Colonic mucosa (tissue), 4 donors: ENCODE measurements around the gene SPOP. TPM values are rescaled to one million over a fixed set of nuclear protein-coding genes. Genes with fewer than 3 reads are reported as not detected.

ENCODE experiments used
- DNase-seq: peaks from one replicate; pipeline ENCODE4 v3.0.0-alpha.2; 2020
- H3K27ac ChIP-seq: fragments of 200-600 bp; one replicate; pipeline ENCODE4 v1.8.0; 2021
- H3K27me3 ChIP-seq: fragments of 200-600 bp; one replicate; pipeline ENCODE4 v1.8.0; 2021
- H3K36me3 ChIP-seq: fragments of 200-600 bp; one replicate; pipeline ENCODE4 v1.8.0; 2021
- H3K4me1 ChIP-seq: fragments of 200-600 bp; one replicate; pipeline ENCODE4 v1.8.0; 2021; ENCODE audit warnings: mild to moderate bottlenecking
- H3K4me3 ChIP-seq: fragments of 200-600 bp; one replicate; pipeline ENCODE4 v1.8.0; 2021
- H3K9ac ChIP-seq, 2 donors: one replicate each; pipeline ENCODE4 v1.7.0; 2013; ENCODE audit warnings: control low read depth in 2 of 2, low read depth in 2 of 2, low read length in 2 of 2
- H3K9me3 ChIP-seq: fragments of 200-600 bp; one replicate; pipeline ENCODE4 v1.8.0; 2021
- CTCF ChIP-seq: fragments of 200-600 bp; IDR thresholded peaks from one replicate; pipeline ENCODE4 v1.8.0; 2022; ENCODE audit warnings: antibody characterized with exemption, mild to moderate bottlenecking
- intact Hi-C: fragments of 100-400 bp; cut with DNase I; formaldehyde crosslinking; loops from one replicate; pipeline ENCODE4 v1.14.1; 2022
- total RNA-seq, 2 donors: library from RNA; stranded (reverse); fragmentation: NEBNext Ultra II Directional in 1 of 2; extraction: Animal tissue kit (Norgen Biotek cat#: 25700) in 1 of 2; gene quantifications; one replicate each; pipeline ENCODE4 v1.2.1, GENCODE V29; 2021
- donor health status: healthy.
- donor health status: DM: no; HTN: no; CAD: no.
- donor health status: DM: no; HTN: no; CAD: no.

Gene SPOP
- total RNA-seq, 2 donors from 2014 or later = 60.5 to 83.2 TPM

- Histone ChIP-seq H3K4me1 (no peaks in the 10 kb centered on the region), H3K9ac (no peak overlapping the region), H3K9me3 (no peaks in the 10 kb centered on the region), H3K27ac (no peak overlapping the region), H3K27me3 (no peaks in the 10 kb centered on the region), H3K36me3 (no peaks in the 10 kb centered on the region), H3K4me3 (no peak overlapping the region)
- intact Hi-C loops = no loop called here
- TF ChIP-seq CTCF = no peak
- no peak for DNase-seq
These were observed 88.9 kb downstream of the SPOP start for GRCh38 chr17:49588726-49589576.

- H3K27me3 ChIP-seq = no peaks in the 10 kb centered on the region
- no peak for DNase-seq
- no peak overlapping the region for H3K4me3 ChIP-seq
- H3K9me3 ChIP-seq = no peaks in the 10 kb centered on the region
- no peak for TF ChIP-seq CTCF
- intact Hi-C loops = no loop called here
- no peaks in the 10 kb centered on the region for H3K4me1 ChIP-seq
- no peaks in the 10 kb centered on the region for H3K36me3 ChIP-seq
- no peak overlapping the region for H3K9ac ChIP-seq
- H3K27ac ChIP-seq = no peak overlapping the region
These were observed 89.6 kb downstream of the SPOP start for GRCh38 chr17:49588312-49588711.

GRCh38 chr17:49587366-49588073 is 90.4 kb downstream of the SPOP start:
- DNase-seq = no peak
- intact Hi-C loops = no loop called here

GRCh38 chr17:49585422-49586027 is 92.4 kb downstream of the SPOP start:
- H3K9ac ChIP-seq = no peak overlapping the region
- no peak for TF ChIP-seq CTCF
- no peaks in the 10 kb centered on the region for H3K4me1 ChIP-seq
- H3K4me3 ChIP-seq = no peak overlapping the region
- H3K9me3 ChIP-seq = no peaks in the 10 kb centered on the region
- no peak overlapping the region for H3K27ac ChIP-seq
- H3K27me3 ChIP-seq = no peaks in the 10 kb centered on the region
- intact Hi-C loops = no loop called here
- H3K36me3 ChIP-seq = no peaks in the 10 kb centered on the region
- DNase-seq = no peak

More at GRCh38 chr17:49587366-49588073, 90.4 kb downstream of the SPOP start:
- H3K9me3 ChIP-seq = no peaks in the 10 kb centered on the region
- no peak for TF ChIP-seq CTCF
- no peaks in the 10 kb centered on the region for H3K4me1 ChIP-seq
- H3K4me3 ChIP-seq = no peak overlapping the region
- H3K9ac ChIP-seq = no peak overlapping the region
- H3K27ac ChIP-seq = no peak overlapping the region
- no peaks in the 10 kb centered on the region for H3K27me3 ChIP-seq
- H3K36me3 ChIP-seq = no peaks in the 10 kb centered on the region

GRCh38 chr17:49583889-49584288 is 94.0 kb downstream of the SPOP start:
- H3K36me3 ChIP-seq = no peaks in the 10 kb centered on the region
- no peaks in the 10 kb centered on the region for H3K9me3 ChIP-seq
- no peak overlapping the region for H3K27ac ChIP-seq
- no peaks in the 10 kb centered on the region for H3K27me3 ChIP-seq
- H3K4me1 ChIP-seq = no peaks in the 10 kb centered on the region
- DNase-seq = no peak
- intact Hi-C loops = no loop called here
- H3K9ac ChIP-seq = no peak overlapping the region
- H3K4me3 ChIP-seq = no peak overlapping the region
- TF ChIP-seq CTCF = no peak
